Fibroblast of pulmonary artery (primary cell): Measurements from ENCODE around the gene GSTM4.
"Not testable (repeated sequence)": the region's sequence is repeated elsewhere in the genome, so short reads cannot be mapped to it uniquely, and the experiment has no call there.

Experiments used
- DNase-seq: peaks from one replicate; pipeline ENCODE4 v3.0.0-alpha.2; 2010; ENCODE audit warnings: low read depth
- H3K4me3 ChIP-seq: replicated peaks from 2 replicates; pipeline ENCODE4 v1.5.1; 2011; ENCODE audit warnings: low read depth, mild to moderate bottlenecking, control low read depth, low read length, moderate library complexity
- TF ChIP-seq, protein P1 (sequence below): IDR thresholded peaks from 2 replicates; pipeline ENCODE4 v1.5.1; 2011; ENCODE audit warnings: mild to moderate bottlenecking, control low read depth, low read length, inconsistent platforms; ENCODE audit errors: missing control alignments

The GSTM4 gene

GRCh38 chr1:109658533-109659042, 2.7 kb downstream of the GSTM4 start:
- no peak for DNase-seq
- no peak overlapping the region for H3K4me3 ChIP-seq
- TF ChIP-seq, protein P1, sequence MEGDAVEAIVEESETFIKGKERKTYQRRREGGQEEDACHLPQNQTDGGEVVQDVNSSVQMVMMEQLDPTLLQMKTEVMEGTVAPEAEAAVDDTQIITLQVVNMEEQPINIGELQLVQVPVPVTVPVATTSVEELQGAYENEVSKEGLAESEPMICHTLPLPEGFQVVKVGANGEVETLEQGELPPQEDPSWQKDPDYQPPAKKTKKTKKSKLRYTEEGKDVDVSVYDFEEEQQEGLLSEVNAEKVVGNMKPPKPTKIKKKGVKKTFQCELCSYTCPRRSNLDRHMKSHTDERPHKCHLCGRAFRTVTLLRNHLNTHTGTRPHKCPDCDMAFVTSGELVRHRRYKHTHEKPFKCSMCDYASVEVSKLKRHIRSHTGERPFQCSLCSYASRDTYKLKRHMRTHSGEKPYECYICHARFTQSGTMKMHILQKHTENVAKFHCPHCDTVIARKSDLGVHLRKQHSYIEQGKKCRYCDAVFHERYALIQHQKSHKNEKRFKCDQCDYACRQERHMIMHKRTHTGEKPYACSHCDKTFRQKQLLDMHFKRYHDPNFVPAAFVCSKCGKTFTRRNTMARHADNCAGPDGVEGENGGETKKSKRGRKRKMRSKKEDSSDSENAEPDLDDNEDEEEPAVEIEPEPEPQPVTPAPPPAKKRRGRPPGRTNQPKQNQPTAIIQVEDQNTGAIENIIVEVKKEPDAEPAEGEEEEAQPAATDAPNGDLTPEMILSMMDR: no peak

DNA sequence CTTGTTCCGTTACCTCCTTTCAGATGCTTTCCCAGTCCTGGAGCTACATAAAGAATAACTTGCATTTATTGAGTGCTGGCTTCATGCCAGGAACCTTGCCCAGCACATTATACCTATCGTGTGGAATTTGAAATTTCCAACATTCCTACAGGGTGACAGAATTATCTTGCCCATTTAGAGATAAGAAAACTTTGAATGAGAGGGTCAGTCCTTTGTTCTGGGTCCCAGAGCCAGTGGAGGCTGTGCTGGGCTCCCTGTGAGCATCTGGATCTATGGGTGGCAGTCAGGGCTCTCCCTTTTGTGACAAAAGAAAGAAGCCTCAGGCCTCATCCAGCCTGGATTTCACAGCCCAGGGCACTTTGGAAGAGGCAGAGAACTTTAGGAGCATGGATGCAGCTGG, 3.2 kb downstream of the GSTM4 start:
- H3K4me3 ChIP-seq: no peak overlapping the region
- no peak for DNase-seq
- TF ChIP-seq, protein P1: no peak

DNA sequence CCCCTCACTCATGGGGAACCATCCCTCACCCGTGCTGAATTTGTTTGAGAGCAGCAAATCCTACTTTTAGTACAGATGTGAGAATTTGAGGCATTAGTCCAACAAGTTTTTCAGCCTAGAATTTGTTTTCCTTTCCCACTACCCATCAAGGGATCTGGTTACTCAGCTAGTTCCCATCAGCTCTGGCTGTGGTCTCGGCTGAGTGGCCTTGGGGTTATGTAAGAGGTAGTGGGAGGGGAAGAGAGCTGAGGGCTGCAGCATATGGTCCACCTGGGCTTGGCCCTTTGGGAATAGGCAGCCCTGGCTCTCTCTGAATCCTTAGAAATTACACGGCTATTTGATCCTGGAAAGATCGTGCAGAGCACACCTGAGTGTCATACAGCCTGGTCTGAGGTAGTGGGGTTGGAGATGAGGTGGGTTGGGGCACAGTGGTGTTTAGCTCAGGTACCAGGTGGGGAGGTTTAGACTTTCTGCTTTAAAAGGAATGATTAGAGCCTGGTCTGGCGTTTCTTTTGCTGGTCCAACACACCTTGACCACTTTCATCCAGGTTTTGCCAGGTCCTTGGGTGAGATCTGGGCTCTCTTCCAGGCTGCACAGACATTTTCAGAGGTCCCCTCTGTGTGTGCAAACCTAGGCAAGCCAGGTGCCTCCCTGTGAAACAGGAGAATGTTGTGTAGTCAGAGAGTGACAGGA, 4.2 kb downstream of the GSTM4 start:
- TF ChIP-seq, protein P1: no peak
- H3K4me3 ChIP-seq: no peak overlapping the region
- DNase-seq: no peak

GRCh38 chr1:109660691-109661026, 4.8 kb downstream of the GSTM4 start:
- not testable (repeated sequence) for H3K4me3 ChIP-seq, DNase-seq

DNA sequence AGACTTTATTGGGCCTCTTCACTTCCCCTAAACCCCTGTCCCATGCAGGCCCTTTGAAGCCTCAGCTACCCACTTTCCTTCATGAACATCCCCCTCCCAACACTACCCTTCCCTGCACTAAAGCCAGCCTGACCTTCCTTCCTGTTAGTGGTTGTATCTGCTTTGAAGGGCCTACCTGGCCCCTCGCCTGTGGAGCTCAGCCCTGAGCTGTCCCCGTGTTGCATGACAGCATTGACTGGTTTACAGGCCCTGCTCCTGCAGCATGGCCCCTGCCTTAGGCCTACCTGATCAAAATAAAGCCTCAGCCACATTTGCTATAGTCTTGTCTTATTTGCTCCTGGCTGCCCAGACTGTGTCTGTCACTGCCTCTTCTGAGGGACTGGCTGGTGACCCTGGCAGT, 5.5 kb downstream of the GSTM4 start:
- H3K4me3 ChIP-seq: no peak overlapping the region
- TF ChIP-seq, protein P1: no peak
- DNase-seq: no peak

GRCh38 chr1:109664671-109665070, 8.8 kb downstream of the GSTM4 start:
- no peak overlapping the region for H3K4me3 ChIP-seq
- DNase-seq: no peak
- TF ChIP-seq, protein P1: no peak

DNA sequence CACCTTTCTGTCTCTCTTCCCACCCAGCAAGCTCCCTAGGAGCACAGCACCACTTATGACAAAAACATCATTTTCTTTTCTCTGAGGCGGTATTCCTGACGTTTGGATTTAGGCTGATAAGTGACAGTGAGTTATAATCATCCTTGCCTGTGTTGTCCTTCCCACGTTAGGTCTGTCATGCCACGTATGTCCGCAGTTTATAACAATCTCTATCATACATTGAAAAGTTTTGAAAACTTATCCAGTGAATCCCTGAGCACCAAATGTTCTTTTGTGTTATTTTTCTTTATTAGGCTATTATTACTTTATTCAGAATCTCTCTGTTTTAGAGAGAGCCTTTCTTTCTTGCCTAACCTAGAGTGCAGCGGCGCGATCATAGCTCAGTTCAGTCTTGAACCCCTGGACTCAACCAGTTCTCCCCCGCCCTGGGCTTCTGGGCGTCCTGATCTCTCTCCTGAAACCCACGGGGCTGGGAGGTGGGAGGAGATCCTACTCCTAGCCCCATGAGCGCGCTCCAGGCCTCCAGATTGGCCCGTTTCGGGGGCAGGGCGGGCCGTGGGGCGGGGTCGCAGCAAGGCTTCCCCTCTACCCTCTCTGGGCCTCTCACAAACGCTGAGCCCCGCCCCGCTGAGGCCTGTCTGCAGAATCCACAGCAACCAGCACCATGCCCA, 11.7 kb downstream of the GSTM4 start, which contains the start of gene GSTM2:
Gene GSTM2 (plus strand): TSS at position 606 of the 671 bp plus-strand sequence. CDS start 59 bp downstream, at position 665.
- peak; percentile 86 for DNase-seq
- H3K4me3 ChIP-seq: peak within 1 kb of the TSS; percentile 60
- TF ChIP-seq, protein P1: no peak
